GM23338 (cell line): ENCODE measurements around the gene COL9A1. TPM values are rescaled to one million over a fixed set of nuclear protein-coding genes. Genes with fewer than 3 reads are reported as not detected.

Source experiments
- ATAC-seq: fragments of 200-7000 bp; cut with Tn5 transposase; 3 replicates; pipeline ENCODE4 v1.9.1; 2020
- DNase-seq: peaks from one replicate; pipeline ENCODE4 v3.0.0-alpha.2; 2015; ENCODE audit warnings: low spot score
- H2AFZ ChIP-seq: fragments of 200-600 bp; sonication (generic); 2 replicates; pipeline ENCODE4 v1.8.0; 2016; ENCODE audit warnings: antibody characterized with exemption, mild to moderate bottlenecking, moderate library complexity
- H3F3A ChIP-seq: fragments of 200-600 bp; sonication (generic); replicated peaks from 2 replicates; pipeline ENCODE4 v1.8.0; 2017; ENCODE audit warnings: antibody characterized with exemption, mixed run types, low read depth
- H3K27ac ChIP-seq: fragments of 200-600 bp; sonication (generic); 2 replicates; pipeline ENCODE4 v1.6.1; 2016; ENCODE audit warnings: low read depth
- H3K27me3 ChIP-seq: fragments of 200-600 bp; sonication (generic); 2 replicates; pipeline ENCODE4 v1.8.0; 2016; ENCODE audit warnings: mild to moderate bottlenecking, mixed run types, moderate library complexity; ENCODE audit not compliant: insufficient read depth
- H3K36me3 ChIP-seq: fragments of 200-600 bp; sonication (generic); 2 replicates; pipeline ENCODE4 v1.8.0; 2016; ENCODE audit warnings: mild to moderate bottlenecking; ENCODE audit not compliant: insufficient read depth
- H3K4me1 ChIP-seq: fragments of 200-600 bp; sonication (generic); 2 replicates; pipeline ENCODE4 v1.8.0; 2016; ENCODE audit warnings: mild to moderate bottlenecking, moderate library complexity; ENCODE audit not compliant: insufficient read depth
- H3K4me2 ChIP-seq: fragments of 200-600 bp; sonication (generic); 2 replicates; pipeline ENCODE4 v1.7.1; 2017; ENCODE audit warnings: mixed run types
- H3K4me3 ChIP-seq: fragments of 200-600 bp; sonication (generic); 2 replicates; pipeline ENCODE4 v1.6.1; 2016; ENCODE audit warnings: mixed run types
- H3K79me2 ChIP-seq: fragments of 200-600 bp; sonication (generic); replicated peaks from 2 replicates; pipeline ENCODE4 v1.8.0; 2017; ENCODE audit warnings: mild to moderate bottlenecking; ENCODE audit not compliant: insufficient read depth
- H3K9me2 ChIP-seq: fragments of 200-600 bp; sonication (generic); 2 replicates; pipeline ENCODE4 v1.8.0; 2017; ENCODE audit not compliant: insufficient read depth
- H4K20me1 ChIP-seq: fragments of 200-600 bp; sonication (generic); replicated peaks from 2 replicates; pipeline ENCODE4 v1.8.0; 2017; ENCODE audit warnings: mild to moderate bottlenecking; ENCODE audit not compliant: insufficient read depth
- H3K27ac Mint-ChIP-seq: 2 replicates; pipeline ENCODE4 v1.8.0; 2020; ENCODE audit warnings: inconsistent platforms, mild to moderate bottlenecking, moderate library complexity, mixed read lengths
- H3K27me3 Mint-ChIP-seq: 3 replicates; pipeline ENCODE4 v1.8.0; 2022; ENCODE audit warnings: low read depth, mild to moderate bottlenecking, moderate library complexity, mixed read lengths, inconsistent platforms; ENCODE audit not compliant: insufficient read depth, poor library complexity
- H3K36me3 Mint-ChIP-seq: 3 replicates; pipeline ENCODE4 v1.8.0; 2021; ENCODE audit warnings: low read depth, mild to moderate bottlenecking, inconsistent platforms, moderate library complexity, mixed read lengths
- H3K4me1 Mint-ChIP-seq: 3 replicates; pipeline ENCODE4 v1.8.0; 2020; ENCODE audit warnings: mild to moderate bottlenecking, inconsistent platforms, mixed read lengths
- H3K4me3 Mint-ChIP-seq: 3 replicates; pipeline ENCODE4 v1.8.0; 2021; ENCODE audit warnings: moderate library complexity, mild to moderate bottlenecking, inconsistent platforms, mixed read lengths
- H3K9me3 Mint-ChIP-seq: 3 replicates; pipeline ENCODE4 v1.8.0; 2020; ENCODE audit warnings: moderate library complexity, mild to moderate bottlenecking, inconsistent platforms, mixed read lengths
- CREB1 ChIP-seq: fragments of 250-450 bp; sonication (Bioruptor Pico); IDR thresholded peaks from 2 replicates; pipeline ENCODE4 v1.5.0; 2020; ENCODE audit warnings: low read depth, mild to moderate bottlenecking, moderate library complexity
- CTCF ChIP-seq, 2 experiments: fragments of 200-600 bp in 1 of 2; sonication (generic) in 1 of 2; conservative IDR thresholded peaks; 2 replicates each; pipeline versions ENCODE4 v1.5.1 to v1.6.1; 2016 to 2017; ENCODE audit warnings: antibody characterized with exemption in 2 of 2, low read depth in 2 of 2, mild to moderate bottlenecking in 2 of 2, moderate library complexity in 1 of 2
- EZH2 ChIP-seq: fragments of 200-600 bp; sonication (generic); IDR thresholded peaks from one replicate; pipeline ENCODE4 v1.8.0; 2017; ENCODE audit warnings: antibody characterized with exemption, mild to moderate bottlenecking, low read depth; ENCODE audit not compliant: unreplicated experiment
- NANOG ChIP-seq: IDR thresholded peaks from 2 replicates; pipeline ENCODE4 v1.6.1; 2016; ENCODE audit warnings: antibody characterized with exemption, borderline replicate concordance
- POLR2AphosphoS5 ChIP-seq: IDR thresholded peaks from 2 replicates; pipeline ENCODE4 v1.6.1; 2016; ENCODE audit warnings: antibody characterized with exemption, low read depth
- STAT1 ChIP-seq: IDR thresholded peaks from one replicate; pipeline ENCODE4 v1.6.1; 2016; ENCODE audit warnings: antibody characterized with exemption; ENCODE audit not compliant: unreplicated experiment
- ZNF114 ChIP-seq: fragments of 250-450 bp; sonication (Bioruptor Pico); IDR thresholded peaks from 2 replicates; pipeline ENCODE4 v1.5.0; 2020; ENCODE audit warnings: mild to moderate bottlenecking, moderate library complexity
- polyA plus RNA-seq: library from polyadenylated mRNA; unstranded; fragments of >200 nt; fragmentation: Nextera tagmentation; extraction: Ambion mirVana; gene quantifications from 2 replicates; pipeline ENCODE4 v1.2.1, GENCODE V29; 2016
- total RNA-seq: library from RNA; depleted of rRNA; stranded (reverse); fragments of >200 nt; shearing (Covaris generic); gene quantifications from 2 replicates; pipeline ENCODE4 v1.2.3, GENCODE V29; 2014
- TF ChIP-seq, protein P1 (sequence below): IDR thresholded peaks from 2 replicates; pipeline ENCODE4 v1.6.1; 2016; ENCODE audit warnings: antibody characterized with exemption
- TF ChIP-seq, protein P2 (sequence below): IDR thresholded peaks from one replicate; pipeline ENCODE4 v1.6.1; 2018; ENCODE audit warnings: antibody characterized with exemption; ENCODE audit not compliant: unreplicated experiment

Gene COL9A1
- total and polyA plus RNA-seq, 2 experiments from 2014 or later: 16.0 to 20.3 TPM

DNA sequence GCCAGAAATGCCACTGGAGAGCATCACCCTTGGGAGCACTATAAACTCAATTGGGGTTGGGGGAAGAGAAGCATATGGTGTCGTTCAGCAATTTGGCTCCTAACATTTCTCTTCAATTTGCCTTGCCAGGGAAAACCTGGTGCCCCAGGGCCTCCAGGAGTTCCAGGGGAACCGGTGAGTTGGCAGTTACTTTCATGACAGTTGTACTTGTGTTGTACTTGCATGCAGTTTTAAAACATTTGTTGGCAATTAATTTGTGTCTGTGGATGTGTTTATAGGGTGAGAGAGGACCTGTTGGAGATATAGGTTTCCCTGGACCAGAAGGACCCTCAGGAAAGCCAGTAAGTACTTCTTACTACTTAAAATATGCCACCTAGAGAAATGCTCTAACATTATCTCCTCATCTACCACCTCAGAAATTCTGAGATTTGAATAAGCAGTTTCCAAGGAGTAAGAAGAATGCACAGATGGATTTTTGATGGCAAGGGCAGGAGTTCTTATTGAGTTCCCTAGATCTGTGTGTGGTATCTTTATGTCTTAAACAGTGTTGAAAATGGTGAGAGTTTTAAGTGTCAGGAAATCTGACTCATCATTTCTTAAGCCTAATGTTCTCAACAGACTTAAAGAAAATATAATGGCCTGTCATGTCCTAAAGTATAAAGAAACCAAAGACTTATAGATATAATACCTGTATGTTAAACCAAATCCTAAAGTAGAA lies 122.5 kb downstream of the COL9A1 start:
- Mint-ChIP-seq H3K4me3 (no peak overlapping the region), H3K4me1 (no peaks in the 10 kb centered on the region), H3K27me3 (no peaks in the 10 kb centered on the region), H3K9me3 (peaks cover 3% of the 10 kb centered on the region; the same call in 1 of the 3 replicates), H3K36me3 (no peaks in the 10 kb centered on the region), H3K27ac (no peak overlapping the region)
- no peaks in the 10 kb centered on the region for H3K36me3 ChIP-seq
- H3K9me2 ChIP-seq: 0 out of 2 replicates have a peak, but pooled peaks cover 5% of the 10 kb centered on the region
- no peaks in the 10 kb centered on the region for H3K4me1 ChIP-seq
- H3F3A ChIP-seq: no peaks in the 10 kb centered on the region
- H2AFZ ChIP-seq: no peak overlapping the region
- no peak overlapping the region for H3K27ac ChIP-seq
- ATAC-seq: no peak
- H3K4me3 ChIP-seq: no peak overlapping the region
- no peaks in the 10 kb centered on the region for H4K20me1 ChIP-seq
- no peak overlapping the region for H3K4me2 ChIP-seq
- H3K27me3 ChIP-seq: no peaks in the 10 kb centered on the region
- TF ChIP-seq CTCF (conservative IDR thresholded peaks at IDR 0.05; ENCODE audit: low read depth in 2 of 2): no peak
- no peaks in the 10 kb centered on the region for H3K79me2 ChIP-seq
- DNase-seq: no peak

- Mint-ChIP-seq H3K27ac (no peak overlapping the region), H3K4me1 (no peaks in the 10 kb centered on the region; the same call in 2 of the 3 replicates), H3K9me3 (peaks cover 3% of the 10 kb centered on the region; the same call in 1 of the 3 replicates), H3K4me3 (no peak overlapping the region), H3K27me3 (no peaks in the 10 kb centered on the region), H3K36me3 (no peaks in the 10 kb centered on the region)
- Histone ChIP-seq H3K79me2 (no peaks in the 10 kb centered on the region), H4K20me1 (no peaks in the 10 kb centered on the region), H3K27ac (no peak overlapping the region), H2AFZ (no peak overlapping the region), H3K9me2 (0 out of 2 replicates have a peak, but pooled peaks cover 3% of the 10 kb centered on the region), H3K4me1 (no peaks in the 10 kb centered on the region), H3K4me3 (no peak overlapping the region), H3K36me3 (no peaks in the 10 kb centered on the region), H3K4me2 (no peak overlapping the region), H3F3A (no peaks in the 10 kb centered on the region), H3K27me3 (no peaks in the 10 kb centered on the region)
- DNase-seq: no peak
- no peak for ATAC-seq
- TF ChIP-seq STAT1 (no peak), EZH2 (no peak), CREB1 (CRISPR knock-in tag) (no peak), NANOG (no peak), POLR2AphosphoS5 (no peak), CTCF (conservative IDR thresholded peaks at IDR 0.05; ENCODE audit: low read depth in 2 of 2) (no peak), ZNF114 (CRISPR knock-in tag) (no peak)
- TF ChIP-seq, protein P1, sequence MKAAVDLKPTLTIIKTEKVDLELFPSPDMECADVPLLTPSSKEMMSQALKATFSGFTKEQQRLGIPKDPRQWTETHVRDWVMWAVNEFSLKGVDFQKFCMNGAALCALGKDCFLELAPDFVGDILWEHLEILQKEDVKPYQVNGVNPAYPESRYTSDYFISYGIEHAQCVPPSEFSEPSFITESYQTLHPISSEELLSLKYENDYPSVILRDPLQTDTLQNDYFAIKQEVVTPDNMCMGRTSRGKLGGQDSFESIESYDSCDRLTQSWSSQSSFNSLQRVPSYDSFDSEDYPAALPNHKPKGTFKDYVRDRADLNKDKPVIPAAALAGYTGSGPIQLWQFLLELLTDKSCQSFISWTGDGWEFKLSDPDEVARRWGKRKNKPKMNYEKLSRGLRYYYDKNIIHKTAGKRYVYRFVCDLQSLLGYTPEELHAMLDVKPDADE: no peak
- TF ChIP-seq, protein P2, sequence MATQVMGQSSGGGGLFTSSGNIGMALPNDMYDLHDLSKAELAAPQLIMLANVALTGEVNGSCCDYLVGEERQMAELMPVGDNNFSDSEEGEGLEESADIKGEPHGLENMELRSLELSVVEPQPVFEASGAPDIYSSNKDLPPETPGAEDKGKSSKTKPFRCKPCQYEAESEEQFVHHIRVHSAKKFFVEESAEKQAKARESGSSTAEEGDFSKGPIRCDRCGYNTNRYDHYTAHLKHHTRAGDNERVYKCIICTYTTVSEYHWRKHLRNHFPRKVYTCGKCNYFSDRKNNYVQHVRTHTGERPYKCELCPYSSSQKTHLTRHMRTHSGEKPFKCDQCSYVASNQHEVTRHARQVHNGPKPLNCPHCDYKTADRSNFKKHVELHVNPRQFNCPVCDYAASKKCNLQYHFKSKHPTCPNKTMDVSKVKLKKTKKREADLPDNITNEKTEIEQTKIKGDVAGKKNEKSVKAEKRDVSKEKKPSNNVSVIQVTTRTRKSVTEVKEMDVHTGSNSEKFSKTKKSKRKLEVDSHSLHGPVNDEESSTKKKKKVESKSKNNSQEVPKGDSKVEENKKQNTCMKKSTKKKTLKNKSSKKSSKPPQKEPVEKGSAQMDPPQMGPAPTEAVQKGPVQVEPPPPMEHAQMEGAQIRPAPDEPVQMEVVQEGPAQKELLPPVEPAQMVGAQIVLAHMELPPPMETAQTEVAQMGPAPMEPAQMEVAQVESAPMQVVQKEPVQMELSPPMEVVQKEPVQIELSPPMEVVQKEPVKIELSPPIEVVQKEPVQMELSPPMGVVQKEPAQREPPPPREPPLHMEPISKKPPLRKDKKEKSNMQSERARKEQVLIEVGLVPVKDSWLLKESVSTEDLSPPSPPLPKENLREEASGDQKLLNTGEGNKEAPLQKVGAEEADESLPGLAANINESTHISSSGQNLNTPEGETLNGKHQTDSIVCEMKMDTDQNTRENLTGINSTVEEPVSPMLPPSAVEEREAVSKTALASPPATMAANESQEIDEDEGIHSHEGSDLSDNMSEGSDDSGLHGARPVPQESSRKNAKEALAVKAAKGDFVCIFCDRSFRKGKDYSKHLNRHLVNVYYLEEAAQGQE: no peak
These were observed 125.9 kb downstream of the COL9A1 start for GRCh38 chr6:70176842-70177550.
